Epithelial cell of proximal tubule (primary cell): ENCODE data around the gene ARIH1. TPM values are rescaled to one million over a fixed set of nuclear protein-coding genes. Genes with fewer than 3 reads are reported as not detected.

Experiments
- DNase-seq: peaks from one replicate; pipeline ENCODE4 v3.0.0-alpha.2; 2011; ENCODE audit warnings: low read depth
- H3K4me3 ChIP-seq: 2 replicates; pipeline ENCODE4 v1.5.1; 2011; ENCODE audit warnings: low read depth, mild to moderate bottlenecking, low read length
- CTCF ChIP-seq: conservative IDR thresholded peaks from 2 replicates; pipeline ENCODE4 v1.5.1; 2012; ENCODE audit warnings: low read depth, mild to moderate bottlenecking, low read length
- total RNA-seq: library from RNA; depleted of rRNA; stranded (reverse); fragments of >200 nt; gene quantifications from 2 replicates; pipeline ENCODE4 v1.2.3, GENCODE V29; 2015

Gene ARIH1
- total RNA-seq, 1 donor from 2014 or later = 29.3 TPM

GRCh38 chr15:72560458-72560857 is 86.3 kb downstream of the ARIH1 start:
- no peak overlapping the region for H3K4me3 ChIP-seq
- TF ChIP-seq CTCF = no peak
- DNase-seq = no peak

DNA sequence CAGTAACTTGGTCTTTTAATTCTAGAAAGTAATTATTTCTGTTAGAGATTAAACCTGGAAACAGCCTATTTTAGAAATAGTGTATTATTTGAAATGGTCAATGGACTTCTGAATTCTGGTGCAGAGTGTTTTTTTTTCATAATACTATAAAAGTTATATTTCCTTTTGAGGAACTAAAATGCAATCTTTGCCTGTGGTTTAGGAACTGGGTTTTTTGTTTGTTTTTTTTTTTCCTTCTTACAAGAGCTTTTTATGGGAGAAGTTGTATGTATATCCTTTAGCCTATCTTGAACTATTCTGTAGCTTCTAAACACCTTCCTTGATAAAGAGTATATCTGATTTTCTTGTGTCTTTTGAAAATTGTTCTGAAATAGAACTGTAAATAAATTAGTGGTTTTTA is 88.3 kb downstream of the ARIH1 start:
- no peak for TF ChIP-seq CTCF
- no peak for DNase-seq
- no peak overlapping the region for H3K4me3 ChIP-seq

- no peak overlapping the region for H3K4me3 ChIP-seq
- no peak for DNase-seq
- TF ChIP-seq CTCF = no peak
These were observed 88.7 kb downstream of the ARIH1 start for GRCh38 chr15:72562878-72563277.

GRCh38 chr15:72564091-72564490 is 90.0 kb downstream of the ARIH1 start:
- H3K4me3 ChIP-seq = no peak overlapping the region
- DNase-seq = no peak
- TF ChIP-seq CTCF = no peak

- no peak for DNase-seq
- no peak overlapping the region for H3K4me3 ChIP-seq
- TF ChIP-seq CTCF = no peak
These were observed 92.8 kb downstream of the ARIH1 start for GRCh38 chr15:72566973-72567372.

- no peak for TF ChIP-seq CTCF
- DNase-seq = no peak
- H3K4me3 ChIP-seq = no peak overlapping the region
These were observed 95.9 kb downstream of the ARIH1 start for GRCh38 chr15:72570059-72570458.

GRCh38 chr15:72579814-72580213 is 105.7 kb downstream of the ARIH1 start:
- TF ChIP-seq CTCF = no peak
- DNase-seq = no peak
- H3K4me3 ChIP-seq = no peak overlapping the region
